ENCODE measurements around the gene SESN1.
"Not testable (repeated sequence)": the region's sequence is repeated elsewhere in the genome, so short reads cannot be mapped to it uniquely, and the experiment has no call there.

DNA sequence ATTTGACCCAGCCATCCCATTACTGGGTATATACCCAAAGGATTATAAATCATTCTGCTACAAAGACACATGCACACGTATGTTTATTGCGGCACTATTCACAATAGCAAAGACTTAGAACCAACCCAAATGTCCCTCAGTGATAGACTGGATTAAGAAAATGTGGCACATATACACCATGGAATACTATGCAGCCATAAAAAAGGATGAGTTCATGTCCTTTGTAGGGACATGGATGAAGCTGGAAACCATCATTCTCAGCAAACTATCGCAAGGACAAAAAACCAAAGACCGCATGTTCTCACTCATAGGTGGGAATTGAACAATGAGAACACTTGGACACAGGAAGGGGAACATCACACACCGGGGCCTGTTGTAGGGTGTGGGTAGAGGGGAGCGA, 41.4 kb upstream of the SESN1 start:
- not testable (repeated sequence) for TF ChIP-seq POLR2A (IDR thresholded peaks at IDR 0.05)
- TF ChIP-seq, protein P1, sequence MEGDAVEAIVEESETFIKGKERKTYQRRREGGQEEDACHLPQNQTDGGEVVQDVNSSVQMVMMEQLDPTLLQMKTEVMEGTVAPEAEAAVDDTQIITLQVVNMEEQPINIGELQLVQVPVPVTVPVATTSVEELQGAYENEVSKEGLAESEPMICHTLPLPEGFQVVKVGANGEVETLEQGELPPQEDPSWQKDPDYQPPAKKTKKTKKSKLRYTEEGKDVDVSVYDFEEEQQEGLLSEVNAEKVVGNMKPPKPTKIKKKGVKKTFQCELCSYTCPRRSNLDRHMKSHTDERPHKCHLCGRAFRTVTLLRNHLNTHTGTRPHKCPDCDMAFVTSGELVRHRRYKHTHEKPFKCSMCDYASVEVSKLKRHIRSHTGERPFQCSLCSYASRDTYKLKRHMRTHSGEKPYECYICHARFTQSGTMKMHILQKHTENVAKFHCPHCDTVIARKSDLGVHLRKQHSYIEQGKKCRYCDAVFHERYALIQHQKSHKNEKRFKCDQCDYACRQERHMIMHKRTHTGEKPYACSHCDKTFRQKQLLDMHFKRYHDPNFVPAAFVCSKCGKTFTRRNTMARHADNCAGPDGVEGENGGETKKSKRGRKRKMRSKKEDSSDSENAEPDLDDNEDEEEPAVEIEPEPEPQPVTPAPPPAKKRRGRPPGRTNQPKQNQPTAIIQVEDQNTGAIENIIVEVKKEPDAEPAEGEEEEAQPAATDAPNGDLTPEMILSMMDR (IDR thresholded peaks at IDR 0.05): not testable (repeated sequence)

Data from Peyer's patch (tissue), 4 donors.